ENCODE results near the gene ADAMTS3. TPM values are rescaled to one million over a fixed set of nuclear protein-coding genes. Genes with fewer than 3 reads are reported as not detected.

ADAMTS3 gene
- total RNA-seq, 2 donors from 2014 or later: 5.8 to 13.0 TPM

DNA sequence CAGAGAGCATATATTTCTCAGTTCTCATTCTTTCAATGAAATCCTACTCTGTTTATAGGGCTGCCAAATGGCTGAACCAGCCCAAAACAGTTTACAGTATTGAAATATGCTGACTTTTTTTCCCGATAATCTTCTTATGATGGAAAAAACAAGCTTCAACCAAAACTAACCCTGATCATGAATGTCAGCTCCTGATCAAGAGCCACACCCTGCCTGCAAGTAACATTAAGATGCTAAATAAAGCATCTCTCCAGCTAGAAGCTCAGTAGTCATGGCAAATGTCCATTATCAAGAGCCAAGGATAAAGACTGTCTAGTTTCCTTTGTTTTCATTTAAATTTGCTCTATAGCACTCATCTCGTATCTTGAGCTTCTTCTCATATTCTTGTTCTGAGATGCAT is 136.0 kb downstream of the ADAMTS3 start:
- TF ChIP-seq, protein P1, sequence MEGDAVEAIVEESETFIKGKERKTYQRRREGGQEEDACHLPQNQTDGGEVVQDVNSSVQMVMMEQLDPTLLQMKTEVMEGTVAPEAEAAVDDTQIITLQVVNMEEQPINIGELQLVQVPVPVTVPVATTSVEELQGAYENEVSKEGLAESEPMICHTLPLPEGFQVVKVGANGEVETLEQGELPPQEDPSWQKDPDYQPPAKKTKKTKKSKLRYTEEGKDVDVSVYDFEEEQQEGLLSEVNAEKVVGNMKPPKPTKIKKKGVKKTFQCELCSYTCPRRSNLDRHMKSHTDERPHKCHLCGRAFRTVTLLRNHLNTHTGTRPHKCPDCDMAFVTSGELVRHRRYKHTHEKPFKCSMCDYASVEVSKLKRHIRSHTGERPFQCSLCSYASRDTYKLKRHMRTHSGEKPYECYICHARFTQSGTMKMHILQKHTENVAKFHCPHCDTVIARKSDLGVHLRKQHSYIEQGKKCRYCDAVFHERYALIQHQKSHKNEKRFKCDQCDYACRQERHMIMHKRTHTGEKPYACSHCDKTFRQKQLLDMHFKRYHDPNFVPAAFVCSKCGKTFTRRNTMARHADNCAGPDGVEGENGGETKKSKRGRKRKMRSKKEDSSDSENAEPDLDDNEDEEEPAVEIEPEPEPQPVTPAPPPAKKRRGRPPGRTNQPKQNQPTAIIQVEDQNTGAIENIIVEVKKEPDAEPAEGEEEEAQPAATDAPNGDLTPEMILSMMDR (conservative IDR thresholded peaks at IDR 0.05): no peak
- H3K27ac Mint-ChIP-seq: no peak overlapping the region
- no peak overlapping the region for H3K9ac ChIP-seq (ENCODE audit: extremely low read depth, low read length, poor library complexity, severe bottlenecking)
- no peaks in the 10 kb centered on the region for H3K4me1 ChIP-seq (ENCODE audit: control insufficient read depth, insufficient read depth, low read length)
- no peaks in the 10 kb centered on the region for H3K36me3 ChIP-seq (ENCODE audit: control insufficient read depth, insufficient read depth, low read length)
- WGBS, 2 experiments (ENCODE audit: insufficient coverage in 1 of 2, insufficient read length in 1 of 2): 91 to 100% methylated on average over 1 to 2 of the region's 2 CpGs
- H3K27me3 Mint-ChIP-seq (ENCODE audit: insufficient read depth): no peaks in the 10 kb centered on the region
- H3K4me1 Mint-ChIP-seq: no peaks in the 10 kb centered on the region
- no peak for DNase-seq
- H3K9me3 ChIP-seq (ENCODE audit: control insufficient read depth, low read length): no peaks in the 10 kb centered on the region
- H3K27ac ChIP-seq (ENCODE audit: low read depth, low read length): no peak overlapping the region
- no peak overlapping the region for H3K4me3 Mint-ChIP-seq
- no peaks in the 10 kb centered on the region for H3K36me3 Mint-ChIP-seq (ENCODE audit: low read depth)
- H3K27me3 ChIP-seq (ENCODE audit: control insufficient read depth, insufficient read depth, low read length, poor library complexity, severe bottlenecking): no peaks in the 10 kb centered on the region
- no peak overlapping the region for H3K4me3 ChIP-seq (ENCODE audit: low read length)
- no peaks in the 10 kb centered on the region for H3K9me3 Mint-ChIP-seq

- H3K4me1 Mint-ChIP-seq: no peaks in the 10 kb centered on the region
- WGBS, 2 experiments (ENCODE audit: insufficient coverage in 1 of 2, insufficient read length in 1 of 2): 91 to 94% methylated on average over 5 to 7 of the region's 7 CpGs
- Histone ChIP-seq H3K27me3 (ENCODE audit: control insufficient read depth, insufficient read depth, low read length, poor library complexity, severe bottlenecking) (no peaks in the 10 kb centered on the region), H3K9me3 (ENCODE audit: control insufficient read depth, low read length) (no peaks in the 10 kb centered on the region), H3K4me1 (ENCODE audit: control insufficient read depth, insufficient read depth, low read length) (no peaks in the 10 kb centered on the region), H3K4me3 (ENCODE audit: low read length) (no peak overlapping the region), H3K9ac (ENCODE audit: extremely low read depth, low read length, poor library complexity, severe bottlenecking) (no peak overlapping the region), H3K36me3 (ENCODE audit: control insufficient read depth, insufficient read depth, low read length) (no peaks in the 10 kb centered on the region), H3K27ac (ENCODE audit: low read depth, low read length) (no peak overlapping the region)
- no peak overlapping the region for H3K27ac Mint-ChIP-seq
- TF ChIP-seq, protein P1 (conservative IDR thresholded peaks at IDR 0.05): no peak
- DNase-seq: no peak
- H3K4me3 Mint-ChIP-seq: no peak overlapping the region
- no peaks in the 10 kb centered on the region for H3K36me3 Mint-ChIP-seq (ENCODE audit: low read depth)
- no peaks in the 10 kb centered on the region for H3K9me3 Mint-ChIP-seq
- H3K27me3 Mint-ChIP-seq (ENCODE audit: insufficient read depth): no peaks in the 10 kb centered on the region
Measured at GRCh38 chr4:72432282-72432681, 136.7 kb downstream of the ADAMTS3 start.

- no peaks in the 10 kb centered on the region for H3K9me3 Mint-ChIP-seq
- Histone ChIP-seq H3K36me3 (ENCODE audit: control insufficient read depth, insufficient read depth, low read length) (no peaks in the 10 kb centered on the region), H3K9me3 (ENCODE audit: control insufficient read depth, low read length) (no peaks in the 10 kb centered on the region), H3K4me1 (ENCODE audit: control insufficient read depth, insufficient read depth, low read length) (no peaks in the 10 kb centered on the region), H3K9ac (ENCODE audit: extremely low read depth, low read length, poor library complexity, severe bottlenecking) (no peak overlapping the region), H3K4me3 (ENCODE audit: low read length) (no peak overlapping the region), H3K27me3 (ENCODE audit: control insufficient read depth, insufficient read depth, low read length, poor library complexity, severe bottlenecking) (no peaks in the 10 kb centered on the region), H3K27ac (ENCODE audit: low read depth, low read length) (no peak overlapping the region)
- no peaks in the 10 kb centered on the region for H3K4me1 Mint-ChIP-seq
- TF ChIP-seq, protein P1 (conservative IDR thresholded peaks at IDR 0.05): no peak
- no peak overlapping the region for H3K4me3 Mint-ChIP-seq
- no peak for DNase-seq
- H3K27me3 Mint-ChIP-seq (ENCODE audit: insufficient read depth): no peaks in the 10 kb centered on the region
- WGBS, 2 experiments (ENCODE audit: insufficient coverage in 1 of 2, insufficient read length in 1 of 2): 91 to 94% methylated on average over 5 of the region's 5 CpGs
- H3K27ac Mint-ChIP-seq: no peak overlapping the region
- H3K36me3 Mint-ChIP-seq (ENCODE audit: low read depth): no peaks in the 10 kb centered on the region
Measured at GRCh38 chr4:72430988-72431387, 138.0 kb downstream of the ADAMTS3 start.
